A549 treated with CORT108297 at 1 μM for 4 hours (cell line): ENCODE results near the gene TMEM43. TPM values are rescaled to one million over a fixed set of nuclear protein-coding genes. Genes with fewer than 3 reads are reported as not detected.

Experiments used
- total RNA-seq: library from RNA; stranded (reverse); fragments of 200-300 nt; extraction: Qiagen RNA extraction; gene quantifications from 5 replicates; pipeline ENCODE4 v1.2.3, GENCODE V29; 2022

TMEM43 gene
- 79.5 to 91.2 TPM (median 86.5 TPM) in 5 replicates for total RNA-seq

GRCh38 chr3:14124615-14125192, at the start of gene TMEM43, which contains the start of gene CHCHD4:
TSS of gene TMEM43 (plus strand) at chr3:14125052. CDS start at chr3:14125194, 142 bp downstream.
TSS of gene CHCHD4 (minus strand) at chr3:14124870. CDS start at chr3:14124676, 194 bp downstream.

DNA sequence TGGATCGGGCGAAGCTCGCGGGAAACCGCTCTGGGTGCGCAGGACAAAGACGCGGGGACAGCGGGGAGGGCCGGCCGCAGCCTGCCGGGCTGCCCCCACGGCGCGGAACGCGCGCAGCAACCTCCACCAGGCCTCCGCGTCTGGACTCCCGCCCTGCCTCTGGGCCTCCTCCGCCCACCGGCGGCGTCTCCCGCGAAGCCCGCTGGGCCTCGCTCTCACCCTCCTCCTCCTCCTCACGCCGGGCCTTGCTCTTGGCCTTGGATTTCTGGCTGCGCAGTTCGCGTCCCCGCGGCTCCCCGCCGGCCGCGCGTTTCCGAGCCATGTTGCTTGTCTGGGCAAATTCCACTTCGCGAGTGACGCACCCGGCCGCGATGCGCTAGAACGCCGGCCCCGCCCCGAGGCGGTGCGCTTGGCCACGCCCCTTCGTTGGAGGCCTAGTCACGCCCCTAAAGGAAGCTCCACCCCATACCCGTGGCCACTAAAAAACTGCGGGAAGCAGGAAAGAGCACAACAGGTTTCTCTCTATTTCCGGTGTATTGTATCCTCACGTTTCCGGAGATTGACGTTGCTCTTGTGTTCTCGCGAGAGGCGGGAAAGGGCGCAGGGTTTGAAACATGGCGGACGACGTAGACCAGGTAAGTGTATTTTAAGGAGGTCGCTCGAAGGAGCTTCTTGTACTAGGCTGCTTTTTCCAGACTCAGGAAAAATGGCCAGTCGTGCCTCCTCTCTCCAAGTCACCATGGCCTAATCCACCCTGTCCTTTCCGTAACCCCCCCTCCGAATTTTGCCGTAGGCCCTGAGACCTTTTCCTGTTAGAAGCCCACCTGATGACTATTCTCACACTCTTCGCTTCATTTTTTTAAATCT, 53.6 kb downstream of the TMEM43 start, which contains the start of the genes LSM3 and XPC:
Gene LSM3 (plus strand): TSS at position 571 of the 867 bp plus-strand sequence. CDS start 44 bp downstream, at position 615.
Gene XPC (minus strand): TSS at position 355 of the 867 bp plus-strand sequence. CDS start 33 bp downstream, at position 322.

Other genes starting within 250 kb of the TMEM43 start
- 0.13 to 0.19 TPM (median 0.18 TPM) in 5 replicates for gene WNT7A, start 245.0 kb upstream of the TMEM43 start, total RNA-seq
- gene CHCHD4, start 182 bp upstream of the TMEM43 start, total RNA-seq, result 36.6 to 42.3 TPM (median 38.6 TPM) in 5 replicates
- 27.1 to 35.0 TPM (median 31.8 TPM) in 5 replicates for gene XPC, start 53.5 kb downstream of the TMEM43 start, total RNA-seq
- gene LSM3, start 53.8 kb downstream of the TMEM43 start, total RNA-seq, result 19.4 to 27.9 TPM (median 20.5 TPM) in 5 replicates